Pulmonary artery endothelial cell (primary cell): Measurements from ENCODE around the gene HUS1B. TPM values are rescaled to one million over a fixed set of nuclear protein-coding genes. Genes with fewer than 3 reads are reported as not detected.
"Not testable (repeated sequence)": the region's sequence is repeated elsewhere in the genome, so short reads cannot be mapped to it uniquely, and the experiment has no call there.

ENCODE experiments used
- DNase-seq: peaks from one replicate; pipeline ENCODE4 v3.0.0-alpha.2; 2011; ENCODE audit warnings: low read depth, low spot score
- total RNA-seq: library from RNA; depleted of rRNA; stranded (reverse); fragments of >200 nt; gene quantifications from 2 replicates; pipeline ENCODE4 v1.2.3, GENCODE V29; 2014

HUS1B gene
- total RNA-seq: 0.71 and 0.73 TPM in 2 replicates

GRCh38 chr6:656460-657252, at the start of gene HUS1B:
HUS1B (minus strand) TSS chr6:657100; CDS start chr6:656944, 156 bp downstream.
- DNase-seq: no peak

GRCh38 chr6:706146-706545, 49.2 kb upstream of the HUS1B start:
- no peak for DNase-seq

- DNase-seq: no peak
These were observed 48.1 kb upstream of the HUS1B start for GRCh38 chr6:705047-705446.

- DNase-seq: no peak
These were observed 47.1 kb upstream of the HUS1B start for GRCh38 chr6:704046-704445.

DNA sequence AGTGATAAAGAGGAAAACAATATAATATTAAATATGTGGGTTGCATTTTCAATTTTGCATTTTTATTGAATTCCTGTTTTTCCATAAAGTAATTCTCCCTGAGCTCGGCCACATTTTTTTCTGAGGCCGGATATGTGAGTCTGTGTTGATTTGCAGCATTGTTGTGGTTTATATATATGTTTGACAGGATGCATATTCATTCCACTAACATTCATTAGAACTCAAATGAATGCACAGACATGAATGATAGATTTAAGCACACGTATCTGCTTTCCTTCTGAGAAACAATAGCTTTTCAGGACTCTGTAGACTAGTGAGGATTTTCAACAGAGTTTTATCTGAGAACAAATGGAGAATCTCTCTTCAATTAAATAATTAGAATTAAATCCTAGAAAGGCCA, 46.7 kb upstream of the HUS1B start:
- DNase-seq: no peak

DNA sequence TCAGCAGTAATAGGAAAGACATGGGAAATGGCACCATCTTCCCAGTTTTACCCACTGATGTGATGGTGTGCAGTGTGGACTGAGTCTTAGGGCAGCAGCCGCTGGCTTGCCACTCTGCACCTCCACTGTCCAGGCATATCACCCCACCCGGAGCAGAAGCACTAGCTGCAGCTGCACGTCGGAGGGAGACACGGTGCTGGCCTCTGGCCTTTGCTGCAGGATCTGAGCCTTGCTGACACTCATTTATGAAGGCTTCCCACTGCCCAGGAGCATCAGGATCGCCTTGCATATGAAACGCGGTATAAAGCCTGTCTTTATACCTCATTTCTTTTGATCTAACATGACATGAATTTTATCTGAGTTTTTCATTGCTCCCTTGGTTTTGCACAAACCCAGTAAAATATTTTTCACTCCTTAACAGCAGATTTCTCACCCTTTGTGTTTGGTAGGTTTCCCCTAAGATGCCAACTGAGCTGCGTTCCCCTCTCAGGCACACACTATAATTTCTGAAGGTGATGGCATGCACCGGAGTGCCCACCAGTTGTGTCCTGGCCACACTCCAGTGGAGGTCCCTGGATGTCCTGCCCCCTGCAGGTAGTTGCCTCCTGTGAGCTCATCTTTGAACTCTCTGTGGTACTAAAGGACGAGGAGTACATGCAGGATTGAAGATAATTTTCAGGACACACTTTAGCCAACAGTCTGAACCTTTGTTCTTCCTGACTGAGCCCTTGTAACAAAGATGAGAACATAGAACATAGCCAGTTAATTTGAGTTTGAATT, 45.0 kb upstream of the HUS1B start:
- no peak for DNase-seq

DNA sequence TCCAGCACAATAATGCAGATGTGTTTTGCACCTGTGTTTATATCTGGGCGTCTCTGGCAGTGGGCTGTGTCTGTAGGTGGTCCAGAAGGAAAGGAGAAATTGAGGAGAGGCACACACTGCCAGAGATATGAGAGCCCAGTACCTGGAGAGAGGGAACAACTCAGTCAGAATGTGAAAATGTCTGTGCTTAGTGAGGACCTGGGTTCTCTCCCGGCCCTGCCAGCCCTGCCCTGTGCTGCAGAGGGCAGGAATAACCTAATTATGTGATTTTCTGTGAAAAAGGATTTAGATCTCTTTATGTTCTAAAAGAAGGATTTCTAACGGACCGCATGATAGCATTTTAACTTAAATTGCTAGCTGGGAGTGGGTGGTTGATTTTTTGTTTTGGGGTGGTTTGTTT, 44.3 kb upstream of the HUS1B start:
- no peak for DNase-seq

DNA sequence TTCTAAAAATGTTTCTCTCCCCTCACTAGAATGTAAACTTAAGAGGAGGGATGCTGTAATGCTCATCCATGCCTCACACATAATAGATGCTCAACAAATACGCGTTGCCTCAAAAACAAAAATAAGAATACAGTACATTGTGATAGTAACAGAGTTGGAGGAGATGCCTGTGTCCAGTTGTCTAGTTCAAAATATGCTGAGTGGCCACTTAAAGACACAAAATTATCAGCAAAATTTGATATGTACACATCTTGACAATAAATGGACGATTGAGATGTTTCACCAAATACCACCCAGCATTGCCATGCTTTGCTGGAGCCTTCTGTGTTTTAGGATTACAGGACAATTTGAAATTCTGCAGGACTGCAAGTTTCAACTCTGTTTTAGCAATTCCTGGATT, 43.6 kb upstream of the HUS1B start:
- DNase-seq: no peak

GRCh38 chr6:699319-699718, 42.4 kb upstream of the HUS1B start:
- DNase-seq: no peak

DNA sequence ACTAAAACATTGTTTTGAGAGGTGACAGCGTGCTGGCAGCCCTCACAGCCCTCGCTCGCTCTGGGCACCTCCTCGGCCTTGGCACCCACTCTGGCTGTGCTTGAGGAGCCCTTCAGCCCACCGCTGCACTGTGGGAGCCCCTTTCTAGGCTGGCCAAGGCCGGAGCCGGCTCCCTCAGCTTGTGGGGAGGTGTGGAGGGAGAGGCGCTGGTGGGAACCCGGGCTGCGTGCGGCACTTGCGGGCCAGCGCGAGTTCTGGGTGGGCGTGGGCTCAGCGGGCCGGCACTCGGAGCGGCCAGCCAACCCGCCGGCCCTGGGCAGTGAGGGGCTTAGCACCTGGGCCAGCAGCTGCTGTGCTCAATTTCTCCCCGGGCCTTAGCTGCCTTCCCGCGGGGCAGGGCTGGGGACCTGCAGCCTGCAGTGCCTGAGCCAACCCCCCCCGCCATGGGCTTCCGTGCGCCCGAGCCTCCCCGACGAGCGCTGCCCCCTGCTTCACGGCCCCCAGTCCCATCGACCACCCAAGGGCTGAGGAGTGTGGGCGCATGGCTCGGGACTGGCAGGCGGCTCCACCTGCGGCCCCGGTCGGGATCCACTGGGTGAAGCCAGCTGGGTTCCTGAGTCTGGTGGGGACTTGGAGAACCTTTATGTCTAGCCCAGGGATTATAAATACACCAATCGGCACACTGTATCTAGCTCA, 37.7 kb upstream of the HUS1B start:
- DNase-seq: not testable (repeated sequence)

DNA sequence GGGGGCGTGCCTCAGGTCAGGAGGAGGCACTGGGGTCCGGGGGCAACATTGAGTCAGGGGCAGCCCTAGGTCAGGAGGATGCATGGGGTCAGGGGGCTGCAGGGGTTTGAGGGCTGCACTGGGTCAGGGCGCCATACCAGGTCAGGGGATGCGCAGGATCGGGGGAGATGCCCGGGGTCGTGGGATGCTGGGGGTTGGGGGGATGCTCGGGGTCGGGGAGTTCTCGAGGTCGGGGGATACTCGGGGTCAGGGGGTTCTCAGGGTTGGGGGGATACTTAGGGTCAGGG, 36.8 kb upstream of the HUS1B start:
- no peak for DNase-seq

DNA sequence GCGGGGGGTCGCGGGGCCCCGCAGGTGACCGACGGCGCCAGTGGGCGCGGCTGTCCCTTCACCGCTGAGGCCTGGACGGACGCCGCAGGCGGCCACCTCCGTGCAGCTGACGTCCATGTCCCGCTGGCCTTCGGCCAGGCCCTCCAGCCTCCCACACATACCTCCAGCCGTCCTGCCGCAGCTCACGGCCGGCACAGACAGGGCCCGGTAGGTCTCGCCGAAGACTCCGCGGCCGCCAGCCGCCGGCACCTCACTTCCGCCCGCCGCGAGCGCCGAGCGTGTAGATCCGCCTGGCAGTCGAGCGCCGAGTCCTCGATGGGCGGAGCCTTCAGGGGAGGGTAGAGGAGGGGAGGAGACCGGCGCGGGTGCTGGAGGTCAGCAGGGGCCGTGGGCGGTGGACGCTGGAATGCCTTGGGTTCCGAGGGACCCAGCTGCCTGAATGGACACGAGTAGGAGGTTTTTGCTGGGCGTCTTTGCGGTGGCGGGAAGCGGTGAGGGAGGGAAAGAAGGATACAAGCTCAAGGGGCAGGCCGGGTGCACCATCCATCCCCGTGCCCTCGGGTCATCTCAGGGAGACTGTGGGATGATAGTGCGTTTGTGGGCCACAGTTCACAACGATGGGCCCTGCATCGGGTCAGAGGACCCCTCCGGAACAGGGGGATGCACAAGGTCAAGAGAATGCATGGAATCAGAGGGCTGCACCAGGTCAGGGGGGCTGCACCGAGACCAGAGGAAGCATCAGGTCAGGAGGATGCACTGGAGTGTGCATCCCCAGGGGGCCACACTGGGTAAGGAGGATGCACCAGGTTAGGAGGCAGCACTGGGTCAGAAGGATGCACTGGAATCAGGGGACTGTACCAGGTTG, 36.2 kb upstream of the HUS1B start, which contains the start of gene EXOC2:
Gene EXOC2 (minus strand): TSS at position 282 of the 865 bp plus-strand sequence. CDS start 55,321 bp downstream, outside the sequence.
- DNase-seq: no peak

DNA sequence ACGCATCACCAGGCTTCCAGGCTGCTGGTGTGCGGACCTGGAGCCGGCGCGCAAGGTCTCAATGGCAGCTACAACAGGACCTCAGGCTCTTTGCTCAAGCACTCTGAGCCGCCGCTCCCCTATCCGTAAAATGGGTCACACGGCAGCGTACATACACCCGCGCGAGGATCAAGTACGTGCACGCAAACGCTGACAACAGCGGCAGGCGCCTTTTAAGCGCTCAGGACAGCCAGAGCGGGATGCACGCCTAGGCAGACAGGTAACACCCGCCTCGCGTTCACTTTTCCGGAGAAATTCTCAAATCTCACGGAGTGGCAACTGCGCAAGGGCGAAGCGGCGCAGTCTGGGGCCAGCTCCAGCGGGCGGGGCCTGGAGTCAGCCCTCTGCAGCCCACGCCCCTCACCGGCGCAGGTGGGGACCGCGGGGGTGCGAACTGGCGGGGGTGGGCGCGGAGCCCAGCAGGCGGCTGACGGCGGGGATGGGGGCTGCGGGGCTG, 35.5 kb upstream of the HUS1B start:
- DNase-seq: no peak

DNA sequence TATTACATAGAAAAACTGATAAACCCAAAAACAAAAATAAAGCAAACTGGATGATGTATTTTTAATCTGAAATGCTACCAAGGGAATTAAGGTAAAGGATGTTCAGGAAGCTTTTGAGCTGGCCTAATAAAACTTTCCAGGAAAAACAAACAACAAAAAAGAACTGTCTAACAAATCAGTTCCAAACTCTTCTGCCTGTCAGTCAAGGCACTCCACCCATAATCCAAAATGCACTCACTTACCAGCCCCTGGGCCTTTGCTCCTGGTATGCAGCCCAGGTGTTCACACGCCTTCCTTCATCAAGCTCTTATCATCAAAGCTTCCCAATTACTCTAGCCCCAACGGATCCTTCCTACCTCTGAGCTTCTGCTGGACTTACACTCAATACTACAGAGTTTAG, 32.3 kb upstream of the HUS1B start:
- no peak for DNase-seq

- no peak for DNase-seq
These were observed 29.6 kb upstream of the HUS1B start for GRCh38 chr6:686497-686896.

DNA sequence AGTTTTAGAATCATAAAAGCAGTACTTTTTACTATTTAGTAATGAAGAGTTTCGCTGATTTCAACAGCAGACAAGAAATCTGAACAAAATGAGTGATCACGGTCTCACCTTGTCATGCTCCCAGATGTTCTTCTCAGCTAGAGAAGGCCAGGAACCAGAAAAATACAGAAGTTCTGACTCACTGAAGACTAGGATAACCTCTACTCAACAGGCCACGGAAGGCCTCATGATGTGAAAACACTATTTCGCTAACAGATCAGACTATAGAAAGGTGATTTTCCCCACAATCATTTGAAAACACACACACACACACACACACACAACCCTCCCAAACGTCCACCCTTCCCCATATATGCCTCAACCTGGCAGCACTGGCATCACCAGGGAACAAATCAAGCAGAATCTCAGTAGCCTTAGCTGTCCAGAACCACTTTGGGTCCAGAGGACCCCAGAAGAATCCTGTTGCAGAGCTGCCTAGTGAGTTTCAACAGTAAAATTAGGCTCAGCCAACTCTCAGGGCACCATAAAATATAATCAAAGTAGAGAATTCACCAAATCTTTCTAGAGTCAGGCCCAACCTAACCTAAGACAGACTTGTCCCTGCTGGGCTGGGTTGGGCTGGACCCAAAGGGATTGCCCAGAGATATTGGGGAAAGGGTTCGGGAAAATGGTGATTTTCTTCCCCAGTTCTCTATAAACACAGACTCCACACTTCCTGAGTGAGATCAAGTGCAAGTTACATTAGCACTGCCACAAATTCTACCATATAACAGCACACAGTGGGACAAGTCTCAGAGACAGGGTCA, 28.1 kb upstream of the HUS1B start:
- no peak for DNase-seq

DNA sequence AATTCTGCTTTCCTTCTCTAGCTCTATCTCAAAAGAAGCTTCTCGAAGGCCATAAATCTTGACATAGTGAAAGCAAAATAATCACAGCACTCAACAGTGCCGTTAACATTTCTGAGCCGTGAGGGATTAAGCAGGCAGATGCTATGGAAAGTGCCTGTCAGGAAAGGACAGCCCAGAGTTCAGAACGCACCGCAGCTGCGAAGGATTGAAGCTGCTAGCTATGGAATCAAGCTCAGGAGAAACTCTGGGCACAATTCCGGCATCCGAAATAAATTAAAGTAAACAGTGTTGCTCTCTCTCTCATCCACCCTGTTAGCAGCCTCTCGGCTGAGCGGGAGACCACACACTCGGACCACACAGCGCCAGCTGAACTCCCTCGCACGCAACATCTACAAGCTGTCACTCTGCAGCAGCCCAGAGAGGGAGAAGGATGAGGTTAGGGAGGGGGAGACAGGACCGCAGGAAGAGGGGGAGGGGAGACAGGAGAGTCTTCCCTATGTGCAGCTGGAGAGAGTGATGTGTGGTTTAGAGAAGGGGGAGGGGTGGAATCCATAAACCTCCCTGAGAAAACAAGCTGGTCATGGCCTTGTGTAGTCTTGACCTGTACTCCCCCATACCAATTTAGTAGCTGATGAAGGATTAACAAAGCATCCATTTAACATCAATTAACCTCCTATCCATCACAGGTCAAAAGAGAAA, 27.0 kb upstream of the HUS1B start:
- no peak for DNase-seq

DNA sequence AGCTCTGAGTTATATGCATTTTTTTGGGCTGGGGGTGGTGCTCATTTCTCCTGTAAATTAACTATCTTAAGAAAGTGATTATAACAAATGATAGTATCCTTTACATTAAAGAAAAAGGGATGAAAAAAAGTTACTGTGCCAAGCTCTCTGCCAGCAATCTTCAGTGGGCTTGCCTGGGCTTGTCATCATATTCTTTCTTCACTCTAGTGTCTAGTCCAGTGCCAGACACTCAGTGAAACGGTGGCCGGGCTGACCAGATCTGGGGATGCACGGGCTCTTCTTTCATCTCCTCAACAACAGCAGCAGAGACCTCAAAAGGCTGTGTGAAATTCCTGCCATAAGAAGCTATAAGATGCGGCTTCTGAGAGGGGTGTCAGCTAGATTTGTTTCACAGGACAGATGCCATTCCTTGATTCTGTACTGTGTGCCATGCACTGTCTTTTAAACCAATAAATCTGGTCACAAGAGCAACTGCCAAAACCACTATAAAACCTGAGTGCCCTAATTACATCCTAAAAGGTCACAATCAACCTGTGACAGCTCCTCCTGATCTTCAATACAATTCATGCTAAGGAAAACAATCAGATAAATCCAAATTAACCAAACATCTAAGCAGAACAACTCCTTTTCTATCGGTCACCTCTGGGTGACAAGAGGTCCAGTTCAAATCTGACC, 23.9 kb upstream of the HUS1B start:
- no peak for DNase-seq

GRCh38 chr6:680251-680650, 23.4 kb upstream of the HUS1B start:
- no peak for DNase-seq
